GM23338 (cell line): ENCODE data around the gene ERBB4.

ENCODE experiments used
- POLR2AphosphoS5 ChIP-seq: IDR thresholded peaks from 2 replicates; pipeline ENCODE4 v1.6.1; 2016; ENCODE audit warnings: antibody characterized with exemption, low read depth
- TF ChIP-seq, protein P1 (sequence below), 2 experiments: fragments of 200-600 bp in 1 of 2; sonication (generic) in 1 of 2; conservative IDR thresholded peaks; 2 replicates each; pipeline versions ENCODE4 v1.5.1 to v1.6.1; 2016 to 2017; ENCODE audit warnings: antibody characterized with exemption in 2 of 2, low read depth in 2 of 2, mild to moderate bottlenecking in 2 of 2, moderate library complexity in 1 of 2
- TF ChIP-seq, protein P2 (sequence below): IDR thresholded peaks from 2 replicates; pipeline ENCODE4 v1.6.1; 2016; ENCODE audit warnings: antibody characterized with exemption

DNA sequence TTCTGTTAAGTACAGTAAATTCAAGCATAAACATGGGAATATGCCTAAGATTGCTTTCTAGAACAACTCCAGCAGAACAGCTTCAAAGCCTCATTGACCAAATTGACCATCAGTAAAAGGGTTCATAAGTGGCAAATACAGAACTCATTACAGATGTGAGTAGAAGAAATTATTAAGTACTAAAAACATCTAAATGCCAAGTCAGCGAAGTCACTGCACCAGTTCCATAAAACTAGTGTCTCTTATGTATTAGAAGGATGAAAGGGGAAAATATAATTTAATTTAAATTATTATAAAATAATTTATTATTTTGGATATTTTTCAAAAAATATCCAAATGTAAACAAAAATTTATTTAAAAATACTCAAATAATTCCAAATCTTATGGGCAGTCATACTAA lies 553.2 kb downstream of the ERBB4 start:
- TF ChIP-seq, protein P1, sequence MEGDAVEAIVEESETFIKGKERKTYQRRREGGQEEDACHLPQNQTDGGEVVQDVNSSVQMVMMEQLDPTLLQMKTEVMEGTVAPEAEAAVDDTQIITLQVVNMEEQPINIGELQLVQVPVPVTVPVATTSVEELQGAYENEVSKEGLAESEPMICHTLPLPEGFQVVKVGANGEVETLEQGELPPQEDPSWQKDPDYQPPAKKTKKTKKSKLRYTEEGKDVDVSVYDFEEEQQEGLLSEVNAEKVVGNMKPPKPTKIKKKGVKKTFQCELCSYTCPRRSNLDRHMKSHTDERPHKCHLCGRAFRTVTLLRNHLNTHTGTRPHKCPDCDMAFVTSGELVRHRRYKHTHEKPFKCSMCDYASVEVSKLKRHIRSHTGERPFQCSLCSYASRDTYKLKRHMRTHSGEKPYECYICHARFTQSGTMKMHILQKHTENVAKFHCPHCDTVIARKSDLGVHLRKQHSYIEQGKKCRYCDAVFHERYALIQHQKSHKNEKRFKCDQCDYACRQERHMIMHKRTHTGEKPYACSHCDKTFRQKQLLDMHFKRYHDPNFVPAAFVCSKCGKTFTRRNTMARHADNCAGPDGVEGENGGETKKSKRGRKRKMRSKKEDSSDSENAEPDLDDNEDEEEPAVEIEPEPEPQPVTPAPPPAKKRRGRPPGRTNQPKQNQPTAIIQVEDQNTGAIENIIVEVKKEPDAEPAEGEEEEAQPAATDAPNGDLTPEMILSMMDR (conservative IDR thresholded peaks at IDR 0.05; ENCODE audit: low read depth in 2 of 2), result no peak
- TF ChIP-seq, protein P2, sequence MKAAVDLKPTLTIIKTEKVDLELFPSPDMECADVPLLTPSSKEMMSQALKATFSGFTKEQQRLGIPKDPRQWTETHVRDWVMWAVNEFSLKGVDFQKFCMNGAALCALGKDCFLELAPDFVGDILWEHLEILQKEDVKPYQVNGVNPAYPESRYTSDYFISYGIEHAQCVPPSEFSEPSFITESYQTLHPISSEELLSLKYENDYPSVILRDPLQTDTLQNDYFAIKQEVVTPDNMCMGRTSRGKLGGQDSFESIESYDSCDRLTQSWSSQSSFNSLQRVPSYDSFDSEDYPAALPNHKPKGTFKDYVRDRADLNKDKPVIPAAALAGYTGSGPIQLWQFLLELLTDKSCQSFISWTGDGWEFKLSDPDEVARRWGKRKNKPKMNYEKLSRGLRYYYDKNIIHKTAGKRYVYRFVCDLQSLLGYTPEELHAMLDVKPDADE, result no peak
- no peak for TF ChIP-seq POLR2AphosphoS5
